Right renal pelvis (tissue), 4 donors: ENCODE data around the gene NDUFA13. TPM values are rescaled to one million over a fixed set of nuclear protein-coding genes. Genes with fewer than 3 reads are reported as not detected.
"Not testable (repeated sequence)": the region's sequence is repeated elsewhere in the genome, so short reads cannot be mapped to it uniquely, and the experiment has no call there.

ENCODE experiments used
- DNase-seq, 4 donors: peaks; one replicate each; pipeline ENCODE4 v3.0.0-alpha.2; 2013; ENCODE audit warnings: low read depth in 4 of 4, low spot score in 3 of 4, missing footprints in 1 of 4
- polyA plus RNA-seq, 4 donors: library from polyadenylated mRNA; unstranded; fragments of 120-200 nt; gene quantifications; one replicate each; pipeline ENCODE4 v1.2.1, GENCODE V29; 2013; ENCODE audit not compliant: insufficient read length in 4 of 4

NDUFA13 gene
- polyA plus RNA-seq, result 100 to 1,000 TPM; 229 to 357 (median 244) TPM

DNA sequence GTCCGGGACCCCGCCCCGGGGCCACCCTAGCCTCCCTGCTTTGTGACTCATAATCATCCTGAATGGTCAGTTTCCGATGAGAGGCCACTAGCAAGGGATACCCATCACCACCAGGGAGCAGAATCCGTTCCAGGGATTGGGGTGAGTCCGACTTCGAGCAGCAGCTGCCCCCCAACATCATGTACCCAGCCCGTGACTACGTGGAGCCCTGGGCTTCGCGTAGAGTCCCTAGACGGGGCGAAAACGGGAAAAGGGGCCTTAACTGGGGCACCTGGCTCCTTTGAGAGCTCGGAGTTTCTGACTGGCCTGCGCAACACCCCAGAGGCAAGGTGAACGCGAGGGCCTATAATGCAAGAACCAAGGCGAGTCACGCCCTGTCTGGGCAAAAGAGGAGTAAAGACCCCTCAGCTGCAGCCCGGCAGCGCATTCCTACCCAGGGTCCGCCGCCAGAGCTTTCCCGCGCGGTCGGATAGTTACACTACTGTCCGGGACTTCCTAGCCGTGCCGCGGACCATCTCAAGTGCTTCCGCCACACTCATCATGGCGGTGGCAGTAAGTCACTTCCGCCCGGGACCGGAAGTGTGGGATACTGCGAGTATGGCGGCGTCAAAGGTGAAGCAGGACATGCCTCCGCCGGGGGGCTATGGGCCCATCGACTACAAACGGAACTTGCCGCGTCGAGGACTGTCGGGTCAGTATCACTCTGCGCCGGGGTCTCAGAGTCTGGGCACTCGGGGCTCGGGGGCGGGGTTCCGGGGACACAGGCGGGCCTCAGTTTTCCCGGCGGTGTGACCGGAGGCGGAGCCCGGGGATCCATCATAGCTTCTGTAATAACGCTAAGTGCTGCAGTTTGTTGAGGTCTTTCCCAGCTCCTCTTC lies at the start of gene NDUFA13:
TSS of gene NDUFA13 (plus strand) at position 584 of the 878 bp plus-strand sequence. CDS start at position 598, 14 bp downstream.
- peak; percentile 91 to 96 (median 93) for DNase-seq

DNA sequence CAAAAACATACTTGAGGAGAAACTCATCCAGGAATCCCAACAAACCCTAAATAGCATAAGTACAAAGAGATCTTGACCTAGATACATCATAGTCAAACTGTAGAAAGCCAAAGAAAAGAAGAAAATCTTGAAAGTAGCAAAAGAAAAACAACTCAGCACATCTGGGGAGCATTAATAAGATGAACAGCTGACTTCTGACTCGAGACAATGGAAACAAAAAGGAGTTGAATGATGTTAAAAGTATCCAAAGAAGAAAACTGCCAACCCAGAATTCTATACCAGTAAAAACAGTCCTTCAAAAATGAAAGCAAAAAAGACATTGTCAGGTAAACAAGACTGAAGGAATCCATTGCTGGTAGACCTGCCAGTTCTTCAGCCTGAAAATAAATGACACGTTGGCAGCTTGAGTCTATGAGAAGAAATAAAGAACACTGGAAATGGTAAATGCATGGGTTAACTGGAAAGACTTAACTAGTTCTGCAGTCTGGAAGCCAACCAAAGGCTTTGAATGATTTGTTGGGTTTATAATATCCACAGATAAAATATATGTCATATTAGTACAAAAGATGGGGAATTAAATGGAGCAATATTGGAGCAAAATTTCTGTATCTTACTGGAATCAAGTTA lies 47.5 kb upstream of the NDUFA13 start:
- no peak for DNase-seq

DNA sequence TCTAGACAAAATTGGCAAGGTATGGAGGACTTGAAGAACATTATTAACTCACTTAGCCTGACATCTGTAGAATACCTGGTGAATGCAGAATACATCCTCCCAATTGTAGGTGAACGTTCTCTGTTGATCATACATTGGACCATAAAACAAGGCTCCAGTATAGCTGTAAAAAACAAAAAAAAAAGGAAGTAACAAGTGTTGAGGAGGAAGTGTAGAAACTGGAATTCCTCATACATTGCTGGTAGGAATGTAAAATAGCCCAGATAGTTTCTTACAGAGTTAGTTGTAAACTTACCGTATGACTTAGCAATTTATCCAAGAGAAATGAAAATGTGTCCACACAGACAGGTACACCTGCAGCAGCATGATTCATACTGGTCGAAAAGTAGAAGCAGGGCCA lies 45.4 kb upstream of the NDUFA13 start:
- DNase-seq, result no peak

DNA sequence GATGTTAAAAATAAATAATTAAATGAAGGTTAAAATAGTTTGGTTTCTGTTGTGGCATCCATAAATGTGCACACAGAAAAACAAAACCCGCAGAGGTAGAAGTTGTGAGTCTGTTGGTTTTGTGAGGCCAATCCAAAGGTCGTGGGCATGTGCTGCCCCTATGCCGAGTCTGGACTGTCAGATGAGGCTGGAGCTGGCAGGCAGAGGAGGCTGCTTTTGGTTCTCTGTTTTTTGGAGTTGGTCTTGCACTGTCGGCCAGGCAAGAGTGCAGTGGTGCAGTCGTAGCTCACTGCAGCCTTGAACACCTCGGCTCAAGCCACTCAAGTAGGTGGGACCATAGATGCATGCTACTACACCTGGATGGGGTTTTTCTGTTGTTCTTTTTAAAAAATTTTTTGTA lies 44.3 kb upstream of the NDUFA13 start:
- no peak for DNase-seq

DNA sequence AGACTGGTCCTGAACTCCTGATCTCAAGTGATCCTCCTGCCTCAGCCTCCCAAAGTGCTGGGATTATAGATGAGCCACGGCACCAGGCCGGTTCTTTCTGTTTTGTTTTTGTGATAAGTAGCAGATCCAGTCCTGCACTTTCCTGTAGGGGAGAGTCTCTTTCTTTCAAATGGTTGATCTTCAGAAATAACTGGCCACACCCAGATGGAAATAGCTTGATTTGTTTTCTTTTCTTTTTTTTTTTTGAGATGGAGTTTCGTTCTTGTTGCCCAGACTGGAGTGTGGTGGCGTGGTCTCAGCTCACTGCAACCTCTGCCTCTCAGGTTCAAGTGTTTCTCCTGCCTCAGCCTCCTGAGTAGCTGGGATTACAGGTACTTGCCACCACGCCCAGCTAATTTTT lies 43.9 kb upstream of the NDUFA13 start:
- DNase-seq, result not testable (repeated sequence)

DNA sequence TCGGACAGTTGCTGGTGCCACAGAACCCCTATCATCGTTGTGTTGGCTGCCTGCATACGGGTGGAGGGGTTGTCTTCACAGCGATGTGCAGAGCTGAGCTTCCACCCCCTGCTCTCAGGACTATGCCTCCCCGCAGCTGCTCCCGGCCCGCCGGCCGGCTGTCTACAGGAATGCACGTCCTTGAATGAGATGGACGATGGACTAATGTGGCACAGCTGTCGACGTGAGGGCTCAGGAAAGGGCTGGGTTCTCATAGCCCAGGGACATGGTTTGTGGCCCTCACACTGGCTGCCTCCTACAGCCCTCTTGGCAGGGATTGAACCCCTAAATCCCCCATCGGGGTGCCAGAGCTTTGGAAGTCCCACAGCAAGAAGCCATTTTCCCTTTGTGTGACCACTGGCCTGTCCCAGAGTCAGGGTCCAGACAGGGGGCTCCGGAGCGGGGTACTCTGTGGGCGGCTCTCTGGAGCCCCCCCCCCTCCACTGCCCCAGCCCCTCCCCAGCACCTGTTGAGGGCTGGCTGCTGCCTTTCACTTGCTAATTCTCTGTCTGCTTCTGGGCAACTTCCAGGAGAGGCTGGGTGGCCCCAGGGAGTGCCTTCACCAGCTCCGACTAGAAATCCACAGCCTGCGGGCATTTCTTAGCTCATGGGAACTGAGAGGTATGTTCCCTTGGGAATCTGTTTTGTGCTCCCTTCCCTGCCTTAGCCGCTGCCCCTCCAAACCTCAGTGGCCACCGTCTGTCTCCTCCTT lies 40.8 kb upstream of the NDUFA13 start:
- no peak for DNase-seq

DNA sequence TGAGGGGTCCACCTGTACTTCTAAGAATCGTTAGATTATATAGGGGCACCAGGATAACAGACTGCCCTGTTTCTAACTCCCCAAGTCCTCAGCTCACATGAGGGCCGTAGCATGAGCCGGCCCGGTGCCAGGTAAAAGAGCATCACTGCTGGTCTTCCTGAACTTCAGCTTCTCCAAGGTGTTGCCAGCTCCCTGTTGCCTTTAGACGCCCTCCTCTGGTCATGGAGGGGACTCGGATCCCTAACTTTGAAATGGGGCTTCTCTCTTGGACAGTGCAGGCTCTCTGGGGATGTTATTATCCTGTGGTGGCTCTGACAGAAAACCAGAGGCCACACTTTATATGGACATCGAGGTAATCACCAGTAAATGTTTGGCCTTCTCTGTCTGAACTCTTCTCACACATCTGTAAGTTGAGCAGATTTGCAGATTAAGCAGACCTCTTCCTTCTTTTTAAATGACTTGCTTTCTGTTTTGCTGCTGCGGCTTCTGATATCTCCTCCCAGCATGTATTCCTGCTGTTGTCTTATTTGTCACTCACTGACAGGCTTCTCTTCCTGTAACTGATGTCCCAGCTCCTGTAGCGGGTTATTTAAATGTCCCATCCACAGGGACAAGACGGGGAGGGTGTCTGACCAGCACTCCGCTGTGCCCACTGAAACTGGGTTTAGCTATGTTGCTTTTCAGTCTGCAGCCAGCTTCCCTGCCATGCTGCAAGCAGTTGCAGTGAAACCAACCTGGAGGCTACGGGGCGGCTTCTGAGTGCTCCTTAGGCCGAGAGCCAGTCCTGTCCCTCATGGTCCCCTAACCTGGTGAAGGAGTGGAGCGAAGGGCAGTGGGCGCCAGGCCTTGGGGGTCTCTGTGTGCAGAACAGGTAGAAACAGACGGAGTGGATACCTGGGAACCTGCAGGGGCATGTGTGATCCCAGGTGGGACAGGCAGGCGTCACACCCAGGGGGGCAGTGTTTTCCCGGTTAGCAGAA lies 39.9 kb upstream of the NDUFA13 start:
- DNase-seq, result no peak

DNA sequence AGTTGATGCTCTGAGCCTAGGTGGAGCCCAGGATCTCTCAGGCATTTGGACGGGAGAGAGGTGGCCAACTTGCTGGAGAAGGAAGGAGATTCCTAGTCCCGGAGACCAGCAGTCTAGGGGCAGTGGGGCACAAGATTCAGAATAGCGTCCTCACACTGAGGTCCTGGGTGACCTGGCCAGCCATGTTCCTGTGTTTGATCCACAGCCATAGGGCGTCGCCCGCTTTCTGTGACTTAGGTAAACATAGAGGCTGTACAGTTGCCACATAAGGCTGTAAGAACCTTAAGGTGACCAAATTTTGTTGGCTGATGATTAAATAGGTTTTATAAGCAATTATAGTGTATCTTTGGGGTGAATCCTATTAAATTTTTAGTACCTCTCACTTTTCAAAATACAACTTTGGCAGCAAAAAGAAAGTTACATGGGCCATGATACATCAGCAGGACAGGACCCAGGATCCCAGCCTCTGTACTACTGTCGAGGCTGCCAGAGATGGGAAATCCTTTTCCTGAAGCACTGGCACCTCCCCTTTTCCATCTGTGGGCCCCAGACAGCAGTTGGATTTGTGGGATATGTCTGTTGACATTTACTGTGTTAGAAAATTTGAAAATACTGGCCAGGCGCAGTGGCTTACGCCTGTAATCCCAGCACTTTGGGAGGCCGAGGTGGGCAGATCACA lies 38.2 kb upstream of the NDUFA13 start:
- no peak for DNase-seq

DNA sequence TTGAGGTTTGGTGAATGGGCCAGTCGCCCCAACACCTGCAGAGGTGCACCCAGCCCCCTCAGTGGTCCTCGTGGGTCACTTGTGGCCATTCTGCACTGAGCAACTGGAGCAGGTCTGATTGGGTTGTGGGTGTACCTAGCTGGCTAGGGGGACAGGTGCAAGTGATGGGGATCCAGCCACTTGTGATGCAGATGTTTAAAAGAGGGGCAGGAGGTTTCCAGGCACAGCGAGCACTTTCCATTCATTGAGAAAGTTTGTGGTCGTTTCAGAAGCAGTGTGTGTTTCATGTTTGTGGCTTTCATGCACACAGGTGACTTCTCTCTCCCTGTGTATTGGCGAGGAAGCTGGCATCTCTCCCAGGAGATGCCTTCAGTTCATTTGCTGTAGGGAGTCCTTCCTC lies 35.3 kb upstream of the NDUFA13 start:
- no peak for DNase-seq

DNA sequence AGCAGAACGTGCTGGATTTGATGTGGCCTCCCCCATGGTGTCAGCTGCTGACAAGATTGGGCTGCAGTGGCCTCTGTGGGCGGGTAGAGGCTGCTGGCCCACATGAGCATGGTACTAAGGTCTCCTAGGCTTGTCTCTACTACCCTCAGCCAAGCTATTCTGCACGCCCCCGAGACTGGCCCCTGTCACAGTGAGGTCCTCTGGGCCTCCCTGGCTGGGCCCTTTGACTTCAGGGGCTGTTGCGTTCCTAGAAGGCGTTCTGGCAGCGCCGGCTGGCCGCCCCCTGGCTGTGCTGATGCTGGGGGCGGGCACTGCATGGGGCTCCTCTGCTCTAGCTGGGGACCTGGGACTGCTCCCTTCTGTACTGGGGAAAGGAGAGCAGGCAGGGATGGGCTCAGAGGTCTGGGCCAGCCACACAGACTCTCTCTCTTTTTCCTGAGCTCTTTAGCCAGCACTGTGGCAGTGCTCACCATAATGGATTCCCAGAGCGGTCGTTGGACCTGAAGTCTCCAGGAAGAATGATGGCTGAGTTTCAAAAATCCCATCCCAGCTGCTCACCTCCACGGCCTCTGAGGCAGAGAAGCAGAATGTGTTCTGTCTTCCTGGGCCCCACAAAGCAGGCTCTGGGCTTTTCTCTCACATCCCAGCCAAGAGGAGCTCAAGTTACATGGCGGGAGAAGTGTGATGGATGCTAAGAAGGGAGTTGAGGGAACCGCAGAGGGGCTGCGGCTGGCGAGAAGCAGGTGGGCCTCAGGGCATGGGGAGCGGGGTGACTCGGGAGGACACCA lies 33.0 kb upstream of the NDUFA13 start:
- no peak for DNase-seq

DNA sequence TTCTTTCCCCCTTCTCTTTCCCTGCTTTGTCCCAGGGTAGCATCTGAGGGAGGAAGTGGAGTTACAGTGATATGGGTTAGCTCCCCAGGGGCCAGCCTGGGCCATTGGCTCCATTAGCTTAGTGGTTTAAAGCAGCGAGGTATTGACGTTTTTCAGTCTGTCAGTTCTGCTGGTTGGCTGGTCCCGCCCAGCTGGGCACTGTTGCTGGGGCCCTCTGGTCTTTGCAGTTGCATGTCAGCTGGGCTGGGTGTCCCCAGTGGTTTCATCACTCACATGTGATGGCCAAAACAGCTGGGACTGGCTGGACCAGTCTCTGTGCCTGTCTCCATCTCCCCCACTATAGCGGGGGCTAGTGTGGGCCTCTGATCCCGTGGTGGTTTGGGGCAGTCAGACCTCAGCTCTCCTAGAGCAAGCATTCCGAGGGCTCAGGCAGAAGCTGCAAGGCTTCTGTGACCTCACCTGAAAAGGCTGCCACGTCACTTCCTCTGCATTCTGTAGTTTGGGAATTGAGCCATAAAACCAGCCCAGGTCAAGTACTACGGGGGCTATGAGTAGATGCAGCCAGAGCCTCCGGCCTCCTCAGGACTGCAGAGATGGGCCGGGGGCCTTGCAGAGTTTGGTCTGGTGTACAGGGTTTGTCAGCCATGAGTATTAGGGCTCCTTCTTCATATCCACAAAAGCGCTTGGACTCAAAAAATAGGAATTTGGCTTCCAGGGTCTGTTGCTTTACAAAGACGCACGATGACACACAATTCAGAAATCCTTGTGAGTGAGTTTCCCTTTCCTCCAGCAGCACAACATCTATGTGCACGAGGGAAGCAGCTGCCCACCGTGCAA lies 30.6 kb upstream of the NDUFA13 start:
- DNase-seq, result no peak

DNA sequence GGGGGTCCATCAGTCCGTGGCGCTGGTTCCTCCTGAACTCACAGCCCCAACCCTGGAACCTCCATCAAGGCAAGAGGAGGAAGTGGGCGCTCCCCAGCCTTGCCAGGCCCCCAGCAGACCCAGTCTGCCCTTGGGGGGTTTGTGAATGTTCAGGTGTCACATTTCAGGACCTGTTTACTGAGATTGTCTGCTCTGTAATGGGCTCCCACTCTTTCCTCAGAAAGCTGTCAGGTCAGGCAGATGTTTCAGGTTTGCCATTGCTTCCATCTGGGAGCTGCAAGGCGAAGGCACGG lies 30.1 kb upstream of the NDUFA13 start:
- DNase-seq, result no peak

DNA sequence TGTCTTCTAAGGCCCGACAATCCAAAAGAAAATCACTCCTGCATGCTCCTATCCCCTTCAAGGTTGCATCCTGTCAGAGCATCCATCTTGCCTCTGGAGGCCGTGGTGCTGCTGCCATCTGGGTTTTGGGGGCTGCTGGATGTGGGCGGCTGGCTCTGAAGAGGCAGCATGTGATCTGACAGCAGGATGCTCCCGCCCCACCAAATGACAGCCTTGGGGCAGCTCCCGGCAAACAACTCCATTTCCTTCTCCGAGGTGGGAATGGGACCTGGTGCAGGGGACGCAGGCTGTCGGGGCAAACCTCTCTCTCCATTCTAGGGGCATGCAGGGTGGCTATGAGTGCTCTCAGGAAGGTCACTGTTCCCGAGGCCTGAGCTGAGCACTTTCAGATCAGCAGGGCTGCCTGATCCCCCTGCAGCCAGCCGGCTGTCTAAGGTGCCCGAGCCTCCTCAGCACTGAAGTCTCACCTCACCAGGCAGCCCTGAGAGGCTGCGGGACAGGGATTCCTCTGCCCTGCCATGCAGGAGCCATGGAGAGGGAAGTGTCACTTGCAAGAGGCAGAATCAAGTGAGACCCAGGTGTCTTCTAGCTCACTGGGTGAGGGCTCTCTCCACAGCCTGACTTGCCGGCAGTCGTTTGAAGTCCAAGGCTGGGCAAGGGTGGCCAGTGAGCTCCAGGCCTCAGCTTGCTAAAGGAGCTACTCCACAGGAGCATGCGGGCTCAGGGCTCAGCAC lies 29.5 kb upstream of the NDUFA13 start:
- no peak for DNase-seq

DNA sequence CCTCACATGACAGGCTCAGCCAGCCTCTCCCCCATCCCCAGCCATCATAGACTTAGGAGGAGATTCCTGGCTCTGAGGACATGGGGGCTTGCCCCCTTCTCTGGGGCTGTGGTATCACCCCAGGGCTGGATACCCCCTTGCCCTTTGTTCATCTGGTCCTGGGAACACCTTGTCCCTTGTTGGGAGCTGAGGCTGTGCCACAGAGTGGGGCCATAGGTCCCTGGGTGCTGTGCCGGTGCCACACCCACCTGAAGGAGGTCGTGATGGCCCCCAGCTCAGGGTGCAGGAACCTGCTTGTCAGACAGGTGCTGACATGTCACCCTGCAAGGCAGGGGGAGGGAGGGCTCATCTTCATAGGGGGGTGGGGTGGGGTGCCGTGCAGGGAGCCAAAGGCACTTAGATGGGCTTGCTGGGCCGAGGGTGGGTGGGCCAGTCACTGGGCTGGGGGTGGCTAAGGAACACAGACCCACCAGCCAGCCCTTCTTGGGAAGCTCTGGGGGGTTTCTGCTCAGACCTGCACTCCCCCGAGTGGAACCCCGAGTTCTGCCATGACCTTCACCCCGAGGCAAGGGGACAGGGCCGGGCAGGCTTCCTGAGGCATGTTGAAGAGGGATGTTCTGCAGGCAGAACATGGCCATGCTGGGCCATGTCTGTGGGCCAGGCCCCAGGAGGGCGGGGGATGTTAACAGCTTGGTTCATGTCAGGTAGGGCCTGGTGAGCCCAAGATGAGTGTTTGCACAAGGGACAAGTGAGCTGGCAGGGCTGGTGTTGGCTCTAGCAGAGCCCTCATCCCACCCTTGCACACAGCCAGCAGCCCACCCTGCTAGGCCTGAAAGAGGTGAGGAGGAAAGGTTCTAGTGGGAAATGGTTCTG lies 28.7 kb upstream of the NDUFA13 start:
- DNase-seq, result no peak

DNA sequence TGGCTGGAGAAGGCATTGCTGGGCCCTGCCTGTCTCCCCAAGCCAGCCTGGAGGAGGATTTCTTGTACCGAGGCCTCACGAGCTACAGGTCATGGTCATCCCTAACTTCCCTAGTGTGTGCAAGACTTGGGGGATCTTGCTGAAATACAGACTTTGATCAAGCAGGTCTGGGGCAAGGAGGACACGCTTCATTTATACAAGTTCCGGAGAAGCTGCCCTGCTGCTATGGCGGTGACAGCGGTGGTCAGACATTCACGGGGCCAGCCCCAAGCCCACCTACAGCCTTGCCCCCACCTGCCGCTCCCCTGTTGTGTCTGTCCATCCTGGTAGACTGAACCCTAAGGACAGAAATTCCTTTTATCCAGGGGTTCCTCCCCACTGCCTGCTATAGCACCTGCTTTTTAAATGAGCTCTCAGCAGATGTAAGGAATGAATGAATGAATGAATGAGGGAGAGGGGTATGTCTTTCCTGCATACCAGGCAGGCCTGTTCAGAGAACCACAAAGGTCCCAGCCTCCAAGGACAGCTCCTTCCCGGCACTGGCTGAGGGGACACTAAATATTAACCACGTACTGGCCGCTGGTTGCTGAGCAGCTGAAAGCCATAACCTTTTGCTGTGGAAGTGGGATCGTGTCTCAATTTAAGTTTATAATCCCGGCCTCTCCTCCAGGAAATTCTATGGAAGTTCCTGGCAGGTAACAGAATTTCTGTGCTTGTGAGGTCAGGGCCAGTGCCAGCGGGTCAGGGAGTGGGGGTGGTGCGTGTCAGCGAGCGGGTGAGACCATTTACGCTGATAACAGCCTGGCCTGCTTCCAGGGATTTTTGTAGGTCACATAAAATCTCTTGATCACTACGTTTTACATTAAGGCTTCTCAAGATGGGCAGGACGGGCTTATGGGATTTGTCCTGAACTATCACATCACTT lies 27.8 kb upstream of the NDUFA13 start:
- no peak for DNase-seq
